NCI-H446 treated with DMSO at 0.1 percent for 48 hours (cell line): ENCODE measurements around the gene COPB1.
"Not testable (repeated sequence)": the region's sequence is repeated elsewhere in the genome, so short reads cannot be mapped to it uniquely, and the experiment has no call there.

ENCODE experiments used
- DNase-seq: peaks from one replicate; lab custom pipeline; 2025; lab: John Stamatoyannopoulos, UW

Gene COPB1, protein sequence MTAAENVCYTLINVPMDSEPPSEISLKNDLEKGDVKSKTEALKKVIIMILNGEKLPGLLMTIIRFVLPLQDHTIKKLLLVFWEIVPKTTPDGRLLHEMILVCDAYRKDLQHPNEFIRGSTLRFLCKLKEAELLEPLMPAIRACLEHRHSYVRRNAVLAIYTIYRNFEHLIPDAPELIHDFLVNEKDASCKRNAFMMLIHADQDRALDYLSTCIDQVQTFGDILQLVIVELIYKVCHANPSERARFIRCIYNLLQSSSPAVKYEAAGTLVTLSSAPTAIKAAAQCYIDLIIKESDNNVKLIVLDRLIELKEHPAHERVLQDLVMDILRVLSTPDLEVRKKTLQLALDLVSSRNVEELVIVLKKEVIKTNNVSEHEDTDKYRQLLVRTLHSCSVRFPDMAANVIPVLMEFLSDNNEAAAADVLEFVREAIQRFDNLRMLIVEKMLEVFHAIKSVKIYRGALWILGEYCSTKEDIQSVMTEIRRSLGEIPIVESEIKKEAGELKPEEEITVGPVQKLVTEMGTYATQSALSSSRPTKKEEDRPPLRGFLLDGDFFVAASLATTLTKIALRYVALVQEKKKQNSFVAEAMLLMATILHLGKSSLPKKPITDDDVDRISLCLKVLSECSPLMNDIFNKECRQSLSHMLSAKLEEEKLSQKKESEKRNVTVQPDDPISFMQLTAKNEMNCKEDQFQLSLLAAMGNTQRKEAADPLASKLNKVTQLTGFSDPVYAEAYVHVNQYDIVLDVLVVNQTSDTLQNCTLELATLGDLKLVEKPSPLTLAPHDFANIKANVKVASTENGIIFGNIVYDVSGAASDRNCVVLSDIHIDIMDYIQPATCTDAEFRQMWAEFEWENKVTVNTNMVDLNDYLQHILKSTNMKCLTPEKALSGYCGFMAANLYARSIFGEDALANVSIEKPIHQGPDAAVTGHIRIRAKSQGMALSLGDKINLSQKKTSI

DNA sequence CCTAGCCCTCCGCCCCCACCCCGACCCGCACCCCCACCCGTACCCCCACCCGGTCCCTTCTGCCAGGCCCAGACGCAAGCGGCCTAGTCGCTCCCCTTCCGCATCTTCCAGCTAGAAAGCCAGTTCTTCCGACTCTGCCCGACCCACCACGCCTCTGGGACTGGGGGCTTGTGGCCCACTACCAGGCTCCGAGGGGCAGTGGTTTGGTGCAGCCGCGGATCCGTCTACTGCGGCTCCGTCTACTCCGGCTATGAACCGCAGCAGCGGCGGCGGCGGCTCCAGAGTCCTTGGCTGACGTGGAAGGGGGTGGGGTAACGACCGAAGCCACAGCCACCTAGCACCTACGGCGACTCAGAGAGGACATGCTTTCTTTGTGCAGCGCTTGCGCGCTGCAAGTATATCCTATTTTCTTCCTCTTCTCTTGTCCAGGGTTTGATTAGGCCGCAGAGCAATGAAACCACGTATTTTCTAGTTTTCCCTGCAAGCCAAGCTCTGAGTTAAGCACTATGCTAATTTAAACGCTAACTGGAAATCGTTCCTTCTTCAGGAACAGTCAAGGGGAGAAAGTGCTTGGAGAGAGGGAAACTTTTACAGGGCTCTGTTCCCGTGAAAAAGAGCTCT is at the start of gene COPB1:
Gene COPB1, minus strand, starts transcription at position 252 of the 621 bp plus-strand sequence. CDS start 883 bp downstream, outside the sequence.
- DNase-seq: peak; percentile 77

DNA sequence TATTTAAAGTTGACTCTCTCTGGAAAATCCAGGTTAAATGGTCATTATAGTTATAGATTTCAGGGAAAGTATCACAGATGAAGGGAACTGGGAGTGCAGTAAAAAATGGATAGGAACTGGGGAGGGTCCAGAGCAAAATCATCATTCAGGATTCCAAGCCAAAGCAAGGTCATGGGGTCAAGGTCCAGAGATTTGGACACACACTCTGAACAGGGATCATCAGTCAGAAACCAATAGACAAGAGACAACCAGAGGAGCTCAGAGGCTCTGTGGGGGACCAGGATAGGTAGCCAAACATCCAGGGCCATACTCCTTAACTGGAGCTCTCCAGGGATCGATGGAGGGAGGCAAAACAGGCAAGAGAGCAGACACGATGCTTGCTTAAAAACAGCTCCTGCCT is 47.8 kb upstream of the COPB1 start:
- DNase-seq: no peak

DNA sequence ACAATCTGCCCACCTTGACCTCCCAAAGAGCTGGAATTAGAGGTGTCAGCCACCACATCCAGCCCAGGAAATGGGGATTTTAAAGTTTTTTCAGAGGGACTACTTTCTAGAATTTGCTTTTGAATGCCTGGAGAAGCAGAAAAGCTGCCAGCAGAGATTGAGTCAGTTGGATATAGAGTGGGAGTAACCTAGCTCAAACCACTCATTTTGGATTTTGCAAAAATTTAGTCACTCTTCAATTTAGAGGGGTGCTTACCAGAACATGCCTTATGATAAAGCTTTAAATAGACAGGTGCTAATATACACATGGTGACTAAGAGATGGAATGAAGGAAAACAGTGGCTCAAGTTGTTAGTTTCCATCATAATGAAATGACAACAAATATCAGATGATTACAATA is 47.1 kb upstream of the COPB1 start:
- no peak for DNase-seq

DNA sequence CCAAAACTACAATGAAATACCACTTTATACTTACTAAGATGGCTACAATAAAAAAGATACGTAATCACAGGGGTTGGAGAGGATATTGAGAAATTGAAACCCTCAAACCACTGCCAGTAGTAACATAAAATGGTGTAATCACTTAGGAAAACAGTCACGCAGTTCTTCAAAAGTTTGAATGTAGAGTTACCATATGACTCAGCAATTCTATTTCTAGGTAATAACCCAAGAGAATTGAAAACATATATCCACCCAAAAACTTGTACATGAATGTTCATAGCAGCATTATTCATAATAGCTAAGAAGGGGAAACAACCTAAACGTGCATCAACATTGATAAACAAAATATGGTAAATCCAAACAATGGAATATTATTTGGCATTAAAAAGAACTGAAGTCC is 45.0 kb upstream of the COPB1 start:
- DNase-seq: no peak

DNA sequence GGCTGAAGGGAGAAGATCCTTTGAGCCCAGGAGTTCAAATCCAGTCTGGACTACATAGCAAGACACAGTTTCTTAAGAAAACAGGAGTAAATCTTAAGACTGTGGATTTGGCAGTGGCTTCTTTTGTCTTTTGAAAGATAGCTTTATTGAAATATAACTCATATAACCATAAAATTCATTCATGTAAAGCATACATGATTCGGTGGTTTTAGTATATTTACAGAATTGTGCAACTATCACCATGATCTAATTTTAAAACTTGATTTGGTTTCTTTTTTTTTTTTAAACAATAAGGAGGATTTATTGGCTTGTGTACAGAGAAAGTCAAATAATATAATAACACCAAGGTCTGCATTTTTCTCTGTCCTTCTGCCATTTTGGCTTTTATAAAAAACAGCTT is 43.6 kb upstream of the COPB1 start:
- no peak for DNase-seq

DNA sequence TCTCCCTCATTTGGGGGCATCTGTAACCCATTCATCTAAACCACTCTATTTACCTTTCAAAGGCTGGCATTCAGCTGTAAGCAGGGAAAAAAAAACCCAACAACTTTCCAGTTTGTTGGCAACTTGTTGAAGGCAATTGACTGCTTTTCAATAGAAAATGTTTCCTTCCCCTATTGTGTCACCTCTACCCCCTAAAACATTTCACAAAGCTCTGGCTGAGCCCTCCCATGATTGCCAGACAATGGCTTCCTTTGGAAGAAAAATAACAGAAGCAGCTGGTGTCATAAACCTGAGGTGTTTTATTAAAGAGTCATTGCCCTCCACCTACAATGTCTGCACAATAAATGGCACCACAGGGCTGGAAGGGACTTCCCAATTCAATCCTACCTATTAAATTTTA is 42.7 kb upstream of the COPB1 start:
- peak; percentile 73 for DNase-seq

DNA sequence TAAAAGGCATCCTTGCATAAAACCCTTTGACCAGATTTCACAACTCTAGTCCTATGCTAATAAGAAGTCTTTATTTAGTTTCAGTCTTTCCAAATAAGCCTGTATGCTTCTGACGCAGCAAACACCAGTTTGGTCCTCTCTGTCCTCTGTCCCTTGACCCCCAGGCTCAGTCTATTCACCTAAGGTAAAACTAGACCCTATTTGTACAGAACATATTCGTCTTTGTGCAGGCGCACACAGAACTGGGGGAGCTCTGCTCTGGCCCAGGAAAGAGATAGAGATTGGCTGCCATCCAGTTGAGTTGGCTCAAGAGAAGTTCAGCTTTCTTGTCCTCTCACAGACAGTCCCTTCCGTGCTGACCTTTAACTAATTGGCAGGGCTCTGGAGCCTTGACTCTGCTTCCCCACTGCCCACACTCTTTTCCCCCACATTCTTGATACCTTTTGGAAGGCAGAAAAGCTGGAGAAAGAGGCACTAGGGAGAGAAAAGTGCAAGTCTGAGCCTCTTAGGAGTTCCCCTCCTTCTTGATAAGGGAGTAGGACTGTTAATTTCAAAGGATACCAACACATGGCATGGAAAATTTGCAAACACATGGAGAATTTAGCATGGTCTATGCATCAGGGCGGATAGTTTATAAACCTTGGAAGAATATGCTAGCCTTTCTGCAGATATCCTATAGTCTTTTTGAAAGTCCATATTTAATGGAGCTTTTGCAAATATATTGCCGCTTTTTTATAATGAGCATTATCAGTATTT is 41.8 kb upstream of the COPB1 start:
- peak; percentile 47 for DNase-seq

DNA sequence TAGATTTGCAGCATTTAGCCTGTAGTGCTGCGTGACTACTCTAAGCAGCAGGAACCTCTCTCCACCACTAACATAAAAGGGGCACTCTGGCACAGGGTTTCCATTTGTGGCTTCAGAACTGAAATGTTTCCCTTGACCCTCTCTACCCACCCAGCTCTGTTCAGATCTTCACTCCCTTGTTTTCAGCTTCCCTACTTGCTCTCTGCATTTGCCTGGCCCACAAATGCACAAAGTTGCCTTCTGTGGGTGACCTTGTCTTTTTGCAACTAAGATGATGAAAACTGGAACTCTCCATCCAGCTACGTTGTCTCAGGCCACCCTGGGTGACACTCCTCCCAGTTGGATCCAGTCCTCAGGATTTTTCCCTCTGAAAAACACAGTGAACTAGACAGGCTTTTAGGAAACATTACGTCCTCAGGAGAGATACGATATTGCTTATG is 40.4 kb upstream of the COPB1 start:
- no peak for DNase-seq

DNA sequence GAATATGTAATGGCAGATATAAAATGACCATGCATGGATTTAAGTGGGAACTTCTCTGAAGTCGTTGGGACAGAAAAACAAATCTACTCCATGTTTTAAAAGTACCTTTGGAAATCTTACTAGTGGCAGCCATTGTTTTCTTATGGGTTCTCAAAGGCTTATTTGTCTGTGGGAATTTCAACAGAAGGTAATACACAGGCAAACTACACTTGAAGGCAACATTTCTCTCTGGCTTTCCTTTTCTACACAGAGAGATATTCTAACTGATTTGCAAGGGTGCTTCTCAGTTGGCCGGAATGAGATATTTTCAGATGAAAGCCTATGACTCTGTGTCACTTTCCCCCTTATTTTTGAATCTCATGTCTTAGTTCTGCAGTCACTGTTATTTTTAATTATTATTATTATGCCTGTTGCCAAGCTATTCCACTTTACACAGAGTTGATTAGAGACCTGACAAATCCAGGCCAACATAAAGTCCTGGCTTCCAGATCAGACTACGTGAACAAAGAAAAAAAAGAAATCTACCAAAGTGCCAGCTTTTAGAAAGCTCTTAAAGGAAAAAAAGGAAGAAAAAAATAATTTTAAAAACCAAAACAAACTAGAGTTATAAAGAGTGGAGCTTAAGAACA is 39.4 kb upstream of the COPB1 start:
- peak; percentile 46 for DNase-seq

DNA sequence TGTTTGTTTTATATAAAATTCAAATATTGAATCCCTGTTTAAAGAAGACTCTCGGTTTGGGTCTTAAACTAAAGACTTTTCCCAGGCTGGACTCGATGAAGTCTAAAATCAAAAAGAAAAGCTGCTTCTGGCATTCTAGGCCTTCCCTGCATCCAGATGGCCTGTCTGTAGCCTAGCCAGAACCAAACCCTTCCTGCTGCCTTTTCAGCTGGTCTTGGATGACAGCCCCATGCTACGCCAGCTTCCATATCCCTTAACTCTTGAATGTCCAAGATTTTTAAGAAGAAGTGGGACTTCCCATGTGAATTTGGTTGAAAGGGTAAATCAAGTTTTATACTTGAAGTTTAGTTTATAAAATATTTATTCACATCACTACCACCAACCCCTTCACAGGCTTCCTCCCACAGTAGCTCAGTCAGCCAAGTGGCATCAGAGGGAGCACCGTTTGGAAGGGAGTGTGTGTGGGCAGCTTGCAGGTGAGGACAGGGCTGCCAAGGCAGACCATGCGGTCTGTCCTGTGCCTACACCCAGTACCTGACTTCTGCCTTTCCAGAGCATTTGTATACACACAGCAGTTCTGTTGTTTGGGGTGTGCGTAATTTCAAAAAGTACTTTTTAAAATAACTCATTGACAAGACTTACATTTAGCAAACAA is 38.8 kb upstream of the COPB1 start:
- peak; percentile 92 for DNase-seq

DNA sequence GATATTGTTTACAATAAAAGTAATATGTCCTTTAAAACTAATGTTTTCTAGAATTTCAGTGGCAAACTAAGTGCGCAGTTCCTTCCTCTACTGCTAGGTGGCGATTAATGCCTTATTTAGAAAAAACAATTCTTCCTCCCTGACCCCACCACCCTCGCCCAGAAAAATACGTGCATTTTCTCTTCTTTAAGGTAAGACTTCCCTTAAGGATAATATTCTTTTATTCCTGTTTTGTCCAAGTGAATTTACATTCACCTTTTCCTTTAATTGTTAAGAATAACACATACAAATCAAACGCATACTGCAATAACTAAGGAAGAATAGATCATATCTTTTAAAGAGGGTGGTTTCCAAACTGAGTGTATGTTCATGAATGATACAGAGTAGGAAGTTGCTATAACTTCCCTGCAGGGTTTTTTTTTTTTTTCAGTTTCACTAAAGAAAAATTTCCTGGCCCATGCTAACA is 37.6 kb upstream of the COPB1 start:
- DNase-seq: peak; percentile 42

DNA sequence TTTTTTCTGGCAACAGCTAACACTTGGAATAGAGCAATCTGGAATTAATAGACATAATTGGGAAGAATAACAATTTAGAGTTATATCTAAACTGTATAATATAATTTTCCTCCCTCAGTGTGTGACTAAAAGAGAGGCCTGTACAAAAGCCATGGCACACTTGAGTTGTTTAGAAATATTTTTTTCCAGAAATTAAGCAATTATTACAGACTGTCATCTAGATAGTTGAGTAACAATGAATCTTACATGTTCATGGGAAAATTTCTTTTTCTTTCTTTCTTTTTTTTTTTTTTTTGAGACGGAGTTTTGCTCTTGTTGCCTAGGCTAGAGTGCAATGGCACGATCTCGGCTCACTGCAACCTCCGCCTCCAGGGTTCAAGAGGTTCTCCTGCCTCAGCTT is 35.6 kb upstream of the COPB1 start:
- not testable (repeated sequence) for DNase-seq

DNA sequence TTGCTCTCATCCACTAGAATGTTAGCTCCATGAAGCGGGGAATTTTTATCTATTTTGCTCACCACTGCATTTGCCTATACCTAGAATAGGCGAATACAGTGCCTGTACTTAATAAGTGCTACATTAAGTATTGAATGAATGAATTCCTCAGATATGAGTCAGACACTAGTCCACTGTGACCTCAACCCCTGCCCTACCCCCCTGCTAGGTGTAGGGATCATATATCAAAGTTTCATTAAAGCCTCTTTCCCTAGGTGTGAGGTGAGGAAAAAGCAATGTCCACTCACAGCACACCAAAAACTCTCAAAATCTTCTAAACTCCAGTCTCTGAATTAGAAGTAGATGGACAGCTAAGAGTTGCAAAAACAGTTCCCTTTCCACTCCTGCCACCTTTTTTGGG is 30.3 kb upstream of the COPB1 start:
- DNase-seq: no peak

DNA sequence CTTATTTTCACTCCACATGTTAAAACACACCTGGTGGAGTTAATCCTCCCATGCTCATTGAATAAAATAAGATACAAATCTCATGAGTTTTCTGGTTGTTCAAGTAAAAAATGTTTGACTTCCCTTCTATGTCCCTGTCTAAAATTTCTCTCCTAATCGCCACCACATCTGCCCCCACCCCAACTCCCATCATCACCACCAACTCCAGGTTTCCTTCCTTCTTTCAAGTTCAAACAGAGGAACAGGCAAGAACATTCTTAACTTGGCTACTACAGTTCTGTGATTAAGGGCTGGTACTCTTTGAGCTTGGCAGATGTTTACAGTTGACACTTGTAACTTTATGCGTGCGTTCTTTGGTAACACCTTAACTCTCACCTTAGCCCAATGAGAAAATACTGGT is 29.7 kb upstream of the COPB1 start:
- DNase-seq: no peak

DNA sequence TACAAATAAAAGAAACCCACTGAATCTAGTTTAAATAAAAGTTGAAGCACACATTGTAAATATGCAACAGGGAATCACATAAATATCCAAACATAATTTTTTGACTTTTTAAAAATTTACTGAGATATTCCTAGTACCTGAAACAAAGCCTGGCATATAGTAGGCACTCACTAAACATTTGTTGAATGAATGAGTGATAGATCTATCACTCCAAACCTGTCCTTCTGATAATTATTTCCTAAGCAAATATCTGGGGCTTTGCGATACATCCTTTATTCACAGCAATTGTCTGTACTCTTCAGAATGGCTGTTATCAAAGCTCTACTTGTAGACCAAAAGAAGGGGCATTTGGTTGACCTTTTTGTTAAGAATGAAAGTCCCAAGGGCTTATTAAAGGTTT is 23.2 kb upstream of the COPB1 start:
- no peak for DNase-seq

DNA sequence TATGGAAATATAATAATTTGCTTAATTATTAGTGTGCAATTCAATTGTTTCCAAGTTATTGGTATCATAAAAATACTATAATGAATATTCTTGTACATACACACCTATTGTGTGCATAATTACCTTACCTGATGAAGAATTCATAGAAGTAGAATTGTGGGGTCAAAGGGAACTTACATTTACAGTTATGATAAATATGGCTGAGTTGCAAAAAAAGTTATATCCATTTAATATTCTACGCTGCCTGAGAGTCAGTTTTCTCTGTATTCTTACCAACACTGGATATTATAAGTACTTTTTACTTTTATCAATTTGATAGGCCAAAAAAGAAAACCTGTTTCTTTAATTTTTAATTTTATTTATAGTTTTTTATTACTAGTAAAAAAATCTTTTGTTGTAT is 22.6 kb upstream of the COPB1 start:
- no peak for DNase-seq

DNA sequence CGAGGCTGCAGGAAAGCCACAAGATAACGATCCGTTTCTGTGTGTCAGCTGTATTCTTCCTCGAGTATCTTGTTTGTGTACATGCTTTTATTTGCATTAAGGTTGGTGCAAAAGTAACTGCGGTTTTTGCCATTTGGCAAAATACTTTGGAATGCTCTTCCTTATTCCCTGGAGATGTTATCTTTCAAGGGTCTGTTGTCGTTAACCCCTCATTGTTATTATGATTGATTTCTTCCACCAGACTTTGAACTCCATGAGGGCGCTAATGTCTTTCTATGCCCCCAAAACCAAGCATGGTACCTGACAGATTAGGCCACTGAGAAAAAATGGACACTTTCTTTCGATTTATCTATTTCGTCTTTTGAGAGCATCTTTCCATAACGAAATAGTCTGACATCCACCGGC is 21.1 kb upstream of the COPB1 start:
- DNase-seq: no peak

DNA sequence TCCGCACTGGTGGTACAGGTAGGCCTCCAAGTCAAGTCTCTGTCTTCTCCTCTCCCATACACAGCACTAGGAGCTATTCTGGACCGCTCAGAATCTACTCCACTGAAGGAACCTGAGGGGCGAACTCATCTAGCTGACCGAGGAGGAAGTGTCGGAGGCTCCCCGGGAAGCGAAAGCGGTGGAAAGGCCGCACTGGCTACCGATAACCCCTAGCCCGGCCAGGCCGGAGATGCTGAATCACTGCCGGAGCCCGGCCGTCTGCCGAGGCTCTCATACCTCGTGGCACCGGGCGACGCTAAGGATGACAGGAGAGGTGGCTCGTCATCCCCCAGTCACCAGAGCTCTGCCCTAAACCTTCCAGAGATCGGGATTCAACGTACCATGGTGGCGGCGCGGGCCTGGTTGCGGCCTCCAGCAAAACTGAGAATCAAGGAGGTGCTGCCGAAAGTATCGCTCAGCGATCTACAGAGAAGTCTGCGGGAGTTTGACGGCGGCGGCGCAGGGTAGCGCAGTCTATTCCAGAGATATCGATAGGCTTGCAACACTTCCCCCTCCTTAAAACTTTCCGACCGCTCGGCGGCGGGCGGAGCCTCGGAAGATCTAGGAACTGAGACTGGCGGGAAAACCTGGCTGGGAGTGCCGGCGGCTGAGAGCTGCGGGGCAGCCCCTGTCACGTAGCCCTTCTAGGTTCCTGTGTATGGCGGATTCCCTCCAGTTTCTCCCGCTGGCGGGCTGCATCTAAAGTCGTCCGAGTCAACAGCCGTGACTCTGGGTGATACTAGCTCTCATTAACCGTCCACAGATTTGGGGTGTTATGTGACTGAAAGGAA is 20.5 kb upstream of the COPB1 start, which contains the start of gene PSMA1:
Gene PSMA1, minus strand, starts transcription at position 470 of the 830 bp plus-strand sequence. Its CDS starts 87 bp downstream, at position 383.
- peak; percentile 97 for DNase-seq

DNA sequence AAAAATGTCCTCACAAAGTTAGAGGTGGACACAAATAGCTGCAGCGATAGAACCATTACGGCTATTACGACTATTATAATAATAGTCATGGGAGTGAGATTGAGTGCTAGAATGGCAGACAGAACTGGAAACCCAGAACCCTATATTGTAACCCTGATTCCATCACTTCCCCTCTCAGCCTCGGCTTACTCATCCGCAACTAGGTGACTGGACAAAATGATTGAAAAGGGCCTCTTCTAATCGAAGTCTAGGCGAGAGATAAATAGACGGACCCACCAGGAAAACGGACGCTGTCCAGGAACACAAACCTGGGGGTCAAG is 19.9 kb upstream of the COPB1 start:
- no peak for DNase-seq

DNA sequence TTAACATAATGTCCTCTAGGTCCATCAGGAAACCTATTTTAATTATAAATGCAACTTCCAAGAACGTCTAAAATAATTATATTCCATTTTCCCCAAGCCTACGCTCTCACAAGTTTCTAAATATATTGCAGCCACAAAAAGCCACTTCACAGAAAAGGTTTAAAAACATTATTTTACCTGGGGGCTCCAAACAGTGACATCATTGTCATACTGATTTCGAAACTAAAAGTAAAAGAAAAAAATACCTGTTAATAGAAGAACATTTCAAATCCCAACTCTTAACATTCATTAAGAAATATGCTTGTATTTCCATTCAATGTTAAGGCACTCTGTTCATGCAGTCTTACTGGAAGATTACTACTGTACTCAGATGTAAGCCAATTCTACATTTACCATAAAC is 19.2 kb upstream of the COPB1 start:
- DNase-seq: no peak
